Natural killer cell (primary cell): ENCODE data around the gene PIGK. TPM values are rescaled to one million over a fixed set of nuclear protein-coding genes. Genes with fewer than 3 reads are reported as not detected.

Experiments used
- ATAC-seq, 3 donors: fragments of 150-1000 bp in 2 of 3; fragments of 200-7000 bp in 1 of 3; cut with Tn5 transposase; 1 replicate in 1 of 3; 2 replicates in 2 of 3; pipeline ENCODE4 v1.10.0; 2021; ENCODE audit warnings: mild to moderate bottlenecking in 2 of 3, moderate library complexity in 2 of 3
- DNase-seq, 2 donors: peaks; one replicate each; pipeline versions ENCODE4 v3.0.0 to v3.0.0-alpha.2; 2013 to 2021; ENCODE audit warnings: mixed read lengths in 1 of 2
- H3K27ac ChIP-seq: one replicate; pipeline ENCODE4 v1.5.1; 2013; ENCODE audit warnings: mild to moderate bottlenecking, low read length
- H3K27me3 ChIP-seq: one replicate; pipeline ENCODE4 v1.6.1; 2013; ENCODE audit warnings: low read length; ENCODE audit not compliant: control insufficient read depth, insufficient read depth
- H3K36me3 ChIP-seq: one replicate; pipeline ENCODE4 v1.6.1; 2013; ENCODE audit warnings: low read length; ENCODE audit not compliant: control insufficient read depth, insufficient read depth
- H3K4me1 ChIP-seq: one replicate; pipeline ENCODE4 v1.6.1; 2013; ENCODE audit warnings: low read length; ENCODE audit not compliant: control insufficient read depth, insufficient read depth
- H3K4me3 ChIP-seq: one replicate; pipeline ENCODE4 v1.5.1; 2013; ENCODE audit warnings: low read length
- H3K9me3 ChIP-seq: one replicate; pipeline ENCODE4 v1.6.1; 2013; ENCODE audit warnings: low read length; ENCODE audit not compliant: control insufficient read depth, insufficient read depth
- H3K27ac Mint-ChIP-seq, 2 donors: one replicate each; pipeline ENCODE4 v1.8.0; 2022; ENCODE audit warnings: mild to moderate bottlenecking in 2 of 2, mixed read lengths in 2 of 2, moderate library complexity in 1 of 2
- H3K27me3 Mint-ChIP-seq, 2 donors: one replicate each; pipeline ENCODE4 v1.8.0; 2022; ENCODE audit warnings: low read depth in 2 of 2, mixed read lengths in 2 of 2
- H3K36me3 Mint-ChIP-seq: one replicate; pipeline ENCODE4 v1.8.0; 2022; ENCODE audit warnings: mixed read lengths
- H3K4me1 Mint-ChIP-seq, 2 donors: one replicate each; pipeline ENCODE4 v1.8.0; 2022; ENCODE audit warnings: mixed read lengths in 2 of 2
- H3K4me3 Mint-ChIP-seq: one replicate; pipeline ENCODE4 v1.8.0; 2022; ENCODE audit warnings: mild to moderate bottlenecking, moderate library complexity, mixed read lengths
- H3K9me3 Mint-ChIP-seq, 2 donors: one replicate each; pipeline ENCODE4 v1.8.0; 2022; ENCODE audit warnings: mixed read lengths in 2 of 2
- CTCF ChIP-seq: fragments of 200-600 bp; IDR thresholded peaks from one replicate; pipeline ENCODE4 v1.8.0; 2022; ENCODE audit warnings: antibody characterized with exemption
- WGBS: methylation state at CpG from one replicate; pipeline ENCODE4 v1.1.7; 2013; ENCODE audit warnings: missing lambda C conversion rate; ENCODE audit not compliant: insufficient coverage; 5-methylcytosine and 5-hydroxymethylcytosine counted together
- intact Hi-C: fragments of 100-400 bp; cut with micrococcal nuclease; formaldehyde crosslinking; loops from one replicate; pipeline ENCODE4 v1.14.2; 2022
- total RNA-seq, 4 donors: library from RNA; stranded (reverse); fragments of 120-200 nt in 1 of 4; gene quantifications; one replicate each; pipeline versions ENCODE4 v1.2.3 to v1.2.4, GENCODE V29; 2013 to 2022

The PIGK gene
- total RNA-seq, 3 donors from 2014 or later (not counting 1 experiment from before 2014, with no cell fraction given) = 25.4 to 29.9 (median 27.8) TPM

- no peaks in the 10 kb centered on the region for H3K9me3 ChIP-seq
- H3K27me3 ChIP-seq = no peaks in the 10 kb centered on the region
- TF ChIP-seq CTCF = no peak
- no peak overlapping the region for H3K4me3 ChIP-seq
- H3K27ac ChIP-seq = no peak overlapping the region
- WGBS = 9% methylated on average over 4 of the region's 5 CpGs
- intact Hi-C loops = no loop called here
- no peaks in the 10 kb centered on the region for H3K36me3 ChIP-seq
- no peak for ATAC-seq
- H3K36me3 Mint-ChIP-seq = no peaks in the 10 kb centered on the region
- H3K27me3 Mint-ChIP-seq = peaks cover 11 to 27% of the 10 kb centered on the region in 2 donors
- no peak overlapping the region for H3K27ac Mint-ChIP-seq
- no peak overlapping the region for H3K4me3 Mint-ChIP-seq
- H3K9me3 Mint-ChIP-seq = no peaks in the 10 kb centered on the region
- no peaks in the 10 kb centered on the region for H3K4me1 ChIP-seq
- H3K4me1 Mint-ChIP-seq = no peaks in the 10 kb centered on the region
- DNase-seq = no peak
Measured at GRCh38 chr1:77060000-77060399, 159.2 kb downstream of the PIGK start.

- Mint-ChIP-seq H3K27me3 (peaks cover 9 to 27% of the 10 kb centered on the region in 2 donors), H3K27ac (no peak overlapping the region), H3K36me3 (no peaks in the 10 kb centered on the region), H3K4me3 (no peak overlapping the region), H3K9me3 (no peaks in the 10 kb centered on the region), H3K4me1 (no peaks in the 10 kb centered on the region)
- no peak overlapping the region for H3K27ac ChIP-seq
- intact Hi-C loops = no loop called here
- no peaks in the 10 kb centered on the region for H3K36me3 ChIP-seq
- no peaks in the 10 kb centered on the region for H3K27me3 ChIP-seq
- H3K9me3 ChIP-seq = no peaks in the 10 kb centered on the region
- no peaks in the 10 kb centered on the region for H3K4me1 ChIP-seq
- H3K4me3 ChIP-seq = no peak overlapping the region
- no peak for TF ChIP-seq CTCF
- WGBS = 83% methylated on average over 7 of the region's 7 CpGs
- ATAC-seq = no peak
- DNase-seq = no peak
Measured at GRCh38 chr1:77057994-77058585, 161.1 kb downstream of the PIGK start.

- Histone ChIP-seq H3K4me1 (no peaks in the 10 kb centered on the region), H3K36me3 (no peaks in the 10 kb centered on the region), H3K27me3 (no peaks in the 10 kb centered on the region), H3K27ac (no peak overlapping the region), H3K9me3 (no peaks in the 10 kb centered on the region), H3K4me3 (no peak overlapping the region)
- Mint-ChIP-seq H3K9me3 (no peaks in the 10 kb centered on the region), H3K4me3 (no peak overlapping the region), H3K36me3 (no peaks in the 10 kb centered on the region), H3K4me1 (no peaks in the 10 kb centered on the region), H3K27ac (no peak overlapping the region), H3K27me3 (peaks cover 4 to 26% of the 10 kb centered on the region in 2 donors)
- intact Hi-C loops = no loop called here
- 93% methylated on average over 7 of the region's 7 CpGs for WGBS
- TF ChIP-seq CTCF = no peak
- no peak for DNase-seq
- ATAC-seq = no peak
Measured at GRCh38 chr1:77056525-77056924, 162.7 kb downstream of the PIGK start.

DNA sequence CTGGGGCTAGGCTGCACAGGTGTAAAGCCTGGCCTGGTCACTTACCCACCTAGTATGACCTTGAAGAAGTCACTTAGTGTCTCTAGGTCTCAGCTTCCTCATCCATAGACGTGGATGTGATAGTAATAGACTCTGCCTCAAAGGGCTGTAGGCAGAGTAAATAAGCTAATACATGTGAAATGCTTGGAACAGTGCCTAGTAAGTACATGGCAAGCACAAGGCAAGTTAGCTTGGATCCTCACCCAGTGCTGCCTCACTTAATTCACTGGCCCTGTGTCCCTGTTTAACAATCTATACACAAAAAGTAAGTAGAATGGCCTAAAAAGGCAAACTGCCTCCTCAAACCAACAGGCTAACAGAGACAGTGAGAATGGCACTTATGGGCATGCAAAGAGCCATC is 167.8 kb downstream of the PIGK start:
- Histone ChIP-seq H3K4me3 (no peak overlapping the region), H3K27me3 (no peaks in the 10 kb centered on the region), H3K9me3 (no peaks in the 10 kb centered on the region), H3K36me3 (no peaks in the 10 kb centered on the region), H3K27ac (no peak overlapping the region), H3K4me1 (peaks cover 6% of the 10 kb centered on the region)
- Mint-ChIP-seq H3K9me3 (no peaks in the 10 kb centered on the region), H3K4me3 (no peak overlapping the region), H3K27ac (no peak overlapping the region), H3K27me3 (peaks cover 0 to under 1% of the 10 kb centered on the region in 2 donors), H3K4me1 (peaks cover 11 to 16% of the 10 kb centered on the region in 2 donors), H3K36me3 (no peaks in the 10 kb centered on the region)
- 36% methylated on average over 1 of the region's 1 CpG for WGBS
- DNase-seq (no peak), ATAC-seq (no peak)
- no peak for TF ChIP-seq CTCF
- intact Hi-C loops = no loop called here
